ENCODE measurements around the gene PRR11. TPM values are rescaled to one million over a fixed set of nuclear protein-coding genes. Genes with fewer than 3 reads are reported as not detected.
A peak's percentile ranks its signal among the peaks of the same experiment; 100 is the strongest.

The PRR11 gene
- total and polyA plus RNA-seq, 9 donors: 4.2 to 20.5 (median 14.2) TPM

GRCh38 chr17:59149841-59150511 is 5.6 kb upstream of the PRR11 start:
- no peaks in the 10 kb centered on the region for H3K27me3 ChIP-seq (ENCODE audit: control insufficient read depth, insufficient read depth, low read length)
- peaks cover 3% of the 10 kb centered on the region for H3K4me1 ChIP-seq (ENCODE audit: control insufficient read depth, insufficient read depth, low read length)
- no peaks in the 10 kb centered on the region for H3K9me3 ChIP-seq (replicated peaks; ENCODE audit: control insufficient read depth, low read depth, low read length)
- H3K36me3 ChIP-seq (ENCODE audit: control insufficient read depth, insufficient read depth, low read length): peaks cover 4% of the 10 kb centered on the region
- H3K27ac ChIP-seq (ENCODE audit: low read length): no peak overlapping the region
- H3K4me3 ChIP-seq (ENCODE audit: low read length): no peak overlapping the region
- no peak for DNase-seq
- WGBS (ENCODE audit: insufficient coverage): 75% methylated on average over 2 of the region's 5 CpGs

- DNase-seq: no peak
- Histone ChIP-seq H3K4me1 (ENCODE audit: control insufficient read depth, insufficient read depth, low read length) (peaks cover 6% of the 10 kb centered on the region), H3K27ac (ENCODE audit: low read length) (no peak overlapping the region), H3K4me3 (ENCODE audit: low read length) (no peak overlapping the region), H3K36me3 (ENCODE audit: control insufficient read depth, insufficient read depth, low read length) (peaks cover 4% of the 10 kb centered on the region), H3K9me3 (replicated peaks; ENCODE audit: control insufficient read depth, low read depth, low read length) (no peaks in the 10 kb centered on the region), H3K27me3 (ENCODE audit: control insufficient read depth, insufficient read depth, low read length) (no peaks in the 10 kb centered on the region)
- 83% methylated on average over 2 of the region's 5 CpGs for WGBS (ENCODE audit: insufficient coverage)
These were observed 4.5 kb upstream of the PRR11 start for GRCh38 chr17:59151006-59151405.

GRCh38 chr17:59151591-59151990 is 4.0 kb upstream of the PRR11 start:
- Histone ChIP-seq H3K4me3 (ENCODE audit: low read length) (no peak overlapping the region), H3K27ac (ENCODE audit: low read length) (no peak overlapping the region), H3K36me3 (ENCODE audit: control insufficient read depth, insufficient read depth, low read length) (peaks cover 4% of the 10 kb centered on the region), H3K27me3 (ENCODE audit: control insufficient read depth, insufficient read depth, low read length) (no peaks in the 10 kb centered on the region), H3K9me3 (replicated peaks; ENCODE audit: control insufficient read depth, low read depth, low read length) (no peaks in the 10 kb centered on the region), H3K4me1 (ENCODE audit: control insufficient read depth, insufficient read depth, low read length) (peaks cover 6% of the 10 kb centered on the region)
- no CpG with 5 or more reads among the region's 1 CpG for WGBS (ENCODE audit: insufficient coverage)
- DNase-seq: no peak

GRCh38 chr17:59152925-59153324 is 2.6 kb upstream of the PRR11 start:
- Histone ChIP-seq H3K4me3 (ENCODE audit: low read length) (no peak overlapping the region), H3K27me3 (ENCODE audit: control insufficient read depth, insufficient read depth, low read length) (no peaks in the 10 kb centered on the region), H3K9me3 (replicated peaks; ENCODE audit: control insufficient read depth, low read depth, low read length) (no peaks in the 10 kb centered on the region), H3K36me3 (ENCODE audit: control insufficient read depth, insufficient read depth, low read length) (peaks cover 4% of the 10 kb centered on the region), H3K4me1 (ENCODE audit: control insufficient read depth, insufficient read depth, low read length) (peaks cover 6% of the 10 kb centered on the region), H3K27ac (ENCODE audit: low read length) (no peak overlapping the region)
- no CpG with 5 or more reads among the region's 1 CpG for WGBS (ENCODE audit: insufficient coverage)
- no peak for DNase-seq

- Histone ChIP-seq H3K27me3 (ENCODE audit: control insufficient read depth, insufficient read depth, low read length) (no peaks in the 10 kb centered on the region), H3K27ac (ENCODE audit: low read length) (peak overlapping the region; percentile 97), H3K9me3 (replicated peaks; ENCODE audit: control insufficient read depth, low read depth, low read length) (no peaks in the 10 kb centered on the region), H3K4me3 (ENCODE audit: low read length) (peak overlapping the region; percentile 82), H3K4me1 (ENCODE audit: control insufficient read depth, insufficient read depth, low read length) (peaks cover 6% of the 10 kb centered on the region), H3K36me3 (ENCODE audit: control insufficient read depth, insufficient read depth, low read length) (peaks cover 4% of the 10 kb centered on the region)
- 0% methylated on average over 22 of the region's 25 CpGs for WGBS (ENCODE audit: insufficient coverage)
- DNase-seq: no peak
These were observed 1.2 kb upstream of the PRR11 start for GRCh38 chr17:59154292-59154720.

GRCh38 chr17:59154721-59155438 is 666 bp upstream of the PRR11 start, which contains the start of gene SKA2:
TSS of gene SKA2 (minus strand) at chr17:59155186. CDS start at chr17:59155163, 23 bp downstream.
- peaks cover 2% of the 10 kb centered on the region for H3K36me3 ChIP-seq (ENCODE audit: control insufficient read depth, insufficient read depth, low read length)
- H3K9me3 ChIP-seq (replicated peaks; ENCODE audit: control insufficient read depth, low read depth, low read length): no peaks in the 10 kb centered on the region
- DNase-seq: no peak
- peak within 1 kb of the TSS; percentile 82 for H3K4me3 ChIP-seq (ENCODE audit: low read length)
- H3K4me1 ChIP-seq (ENCODE audit: control insufficient read depth, insufficient read depth, low read length): peaks cover 6% of the 10 kb centered on the region
- H3K27me3 ChIP-seq (ENCODE audit: control insufficient read depth, insufficient read depth, low read length): no peaks in the 10 kb centered on the region
- WGBS (ENCODE audit: insufficient coverage): 0% methylated on average over 20 of the region's 39 CpGs
- H3K27ac ChIP-seq (ENCODE audit: low read length): peak within 1 kb of the TSS; percentile 97

- H3K27me3 ChIP-seq (ENCODE audit: control insufficient read depth, insufficient read depth, low read length): no peaks in the 10 kb centered on the region
- no peak for DNase-seq
- H3K4me1 ChIP-seq (ENCODE audit: control insufficient read depth, insufficient read depth, low read length): peaks cover 4% of the 10 kb centered on the region
- no peaks in the 10 kb centered on the region for H3K9me3 ChIP-seq (replicated peaks; ENCODE audit: control insufficient read depth, low read depth, low read length)
- no peak overlapping the region for H3K4me3 ChIP-seq (ENCODE audit: low read length)
- H3K27ac ChIP-seq (ENCODE audit: low read length): no peak overlapping the region
- H3K36me3 ChIP-seq (ENCODE audit: control insufficient read depth, insufficient read depth, low read length): peaks cover 2% of the 10 kb centered on the region
- WGBS (ENCODE audit: insufficient coverage): 95% methylated on average over 6 of the region's 9 CpGs
These were observed 4.8 kb downstream of the PRR11 start for GRCh38 chr17:59160157-59161025.

- Histone ChIP-seq H3K27ac (ENCODE audit: low read length) (no peak overlapping the region), H3K4me3 (ENCODE audit: low read length) (no peak overlapping the region), H3K9me3 (replicated peaks; ENCODE audit: control insufficient read depth, low read depth, low read length) (no peaks in the 10 kb centered on the region), H3K27me3 (ENCODE audit: control insufficient read depth, insufficient read depth, low read length) (no peaks in the 10 kb centered on the region), H3K36me3 (ENCODE audit: control insufficient read depth, insufficient read depth, low read length) (peaks cover 2% of the 10 kb centered on the region), H3K4me1 (ENCODE audit: control insufficient read depth, insufficient read depth, low read length) (no peaks in the 10 kb centered on the region)
- no peak for DNase-seq
- 100% methylated on average over 1 of the region's 2 CpGs for WGBS (ENCODE audit: insufficient coverage)
These were observed 5.9 kb downstream of the PRR11 start for GRCh38 chr17:59161477-59161876.

- 40% methylated on average over 1 of the region's 2 CpGs for WGBS (ENCODE audit: insufficient coverage)
- no peaks in the 10 kb centered on the region for H3K27me3 ChIP-seq (ENCODE audit: control insufficient read depth, insufficient read depth, low read length)
- peak; percentile 33 for DNase-seq
- H3K4me1 ChIP-seq (ENCODE audit: control insufficient read depth, insufficient read depth, low read length): no peaks in the 10 kb centered on the region
- H3K4me3 ChIP-seq (ENCODE audit: low read length): no peak overlapping the region
- H3K9me3 ChIP-seq (replicated peaks; ENCODE audit: control insufficient read depth, low read depth, low read length): no peaks in the 10 kb centered on the region
- H3K27ac ChIP-seq (ENCODE audit: low read length): no peak overlapping the region
- peaks cover 2% of the 10 kb centered on the region for H3K36me3 ChIP-seq (ENCODE audit: control insufficient read depth, insufficient read depth, low read length)
These were observed 10.4 kb downstream of the PRR11 start for GRCh38 chr17:59165933-59166342.

GRCh38 chr17:59167571-59168001 is 12.0 kb downstream of the PRR11 start:
- 83% methylated on average over 1 of the region's 2 CpGs for WGBS (ENCODE audit: insufficient coverage)
- Histone ChIP-seq H3K4me3 (ENCODE audit: low read length) (no peak overlapping the region), H3K9me3 (replicated peaks; ENCODE audit: control insufficient read depth, low read depth, low read length) (no peaks in the 10 kb centered on the region), H3K4me1 (ENCODE audit: control insufficient read depth, insufficient read depth, low read length) (no peaks in the 10 kb centered on the region), H3K36me3 (ENCODE audit: control insufficient read depth, insufficient read depth, low read length) (peaks cover 5% of the 10 kb centered on the region), H3K27me3 (ENCODE audit: control insufficient read depth, insufficient read depth, low read length) (no peaks in the 10 kb centered on the region), H3K27ac (ENCODE audit: low read length) (no peak overlapping the region)
- no peak for DNase-seq

All from muscle of leg (tissue), 11 donors.